Measurements from ENCODE around the gene ACAD10. TPM values are rescaled to one million over a fixed set of nuclear protein-coding genes. Genes with fewer than 3 reads are reported as not detected.

ACAD10 gene
- total and polyA plus RNA-seq, 10 of the 15 experiments (the other 5 are each of a cell fraction or from before 2014, with no cell fraction given) = 2.9 to 21.9 (median 17.5) TPM

DNA sequence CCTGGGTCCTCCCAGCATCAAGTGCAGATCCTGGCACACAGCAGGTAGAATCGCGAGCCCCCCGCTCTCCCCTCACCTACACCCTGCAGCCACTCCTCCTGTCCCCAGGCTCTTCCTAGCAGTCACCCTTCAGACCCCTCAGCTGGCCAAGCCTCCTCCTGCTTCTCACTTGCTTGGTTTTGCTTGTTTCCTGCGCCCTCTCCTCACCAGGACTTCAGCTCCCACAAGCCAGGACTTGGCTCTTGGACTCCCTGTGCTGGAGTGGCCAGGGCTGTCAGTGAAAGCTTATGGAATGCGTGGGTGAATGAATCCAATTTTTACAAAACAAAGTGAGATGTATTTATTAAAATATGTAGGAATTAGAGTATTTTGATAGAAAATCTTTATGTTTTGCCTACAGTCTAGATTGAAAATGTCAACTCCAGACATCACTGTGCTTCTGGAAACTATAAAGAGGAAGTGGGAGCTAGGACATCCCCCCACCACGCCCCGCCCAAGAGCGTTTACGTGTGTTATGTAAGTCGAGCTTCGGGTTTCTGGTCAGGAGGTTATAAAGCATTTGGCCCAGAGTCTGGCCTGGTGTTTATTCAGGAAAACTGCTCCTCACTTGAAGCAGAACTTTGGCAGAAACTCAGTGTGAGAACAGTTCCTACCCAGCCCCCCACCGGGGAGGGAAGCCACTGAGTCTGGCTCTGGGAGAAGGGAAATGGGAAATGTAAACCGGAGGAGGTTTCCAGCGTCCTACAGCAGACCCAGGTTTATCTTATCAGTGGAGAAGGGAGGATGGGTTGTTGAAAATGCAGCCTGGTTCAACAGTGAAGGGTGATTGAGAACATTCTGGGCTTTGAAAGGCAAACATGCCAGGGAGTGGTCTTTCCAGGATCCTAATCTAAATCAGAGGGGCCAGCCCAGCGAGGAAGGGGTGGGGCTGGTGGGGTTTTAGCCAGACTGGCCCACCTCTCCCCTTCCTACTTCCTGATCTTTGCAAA, 89.6 kb downstream of the ACAD10 start (continued):
- TF ChIP-seq, protein P1, sequence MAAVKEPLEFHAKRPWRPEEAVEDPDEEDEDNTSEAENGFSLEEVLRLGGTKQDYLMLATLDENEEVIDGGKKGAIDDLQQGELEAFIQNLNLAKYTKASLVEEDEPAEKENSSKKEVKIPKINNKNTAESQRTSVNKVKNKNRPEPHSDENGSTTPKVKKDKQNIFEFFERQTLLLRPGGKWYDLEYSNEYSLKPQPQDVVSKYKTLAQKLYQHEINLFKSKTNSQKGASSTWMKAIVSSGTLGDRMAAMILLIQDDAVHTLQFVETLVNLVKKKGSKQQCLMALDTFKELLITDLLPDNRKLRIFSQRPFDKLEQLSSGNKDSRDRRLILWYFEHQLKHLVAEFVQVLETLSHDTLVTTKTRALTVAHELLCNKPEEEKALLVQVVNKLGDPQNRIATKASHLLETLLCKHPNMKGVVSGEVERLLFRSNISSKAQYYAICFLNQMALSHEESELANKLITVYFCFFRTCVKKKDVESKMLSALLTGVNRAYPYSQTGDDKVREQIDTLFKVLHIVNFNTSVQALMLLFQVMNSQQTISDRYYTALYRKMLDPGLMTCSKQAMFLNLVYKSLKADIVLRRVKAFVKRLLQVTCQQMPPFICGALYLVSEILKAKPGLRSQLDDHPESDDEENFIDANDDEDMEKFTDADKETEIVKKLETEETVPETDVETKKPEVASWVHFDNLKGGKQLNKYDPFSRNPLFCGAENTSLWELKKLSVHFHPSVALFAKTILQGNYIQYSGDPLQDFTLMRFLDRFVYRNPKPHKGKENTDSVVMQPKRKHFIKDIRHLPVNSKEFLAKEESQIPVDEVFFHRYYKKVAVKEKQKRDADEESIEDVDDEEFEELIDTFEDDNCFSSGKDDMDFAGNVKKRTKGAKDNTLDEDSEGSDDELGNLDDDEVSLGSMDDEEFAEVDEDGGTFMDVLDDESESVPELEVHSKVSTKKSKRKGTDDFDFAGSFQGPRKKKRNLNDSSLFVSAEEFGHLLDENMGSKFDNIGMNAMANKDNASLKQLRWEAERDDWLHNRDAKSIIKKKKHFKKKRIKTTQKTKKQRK (IDR thresholded peaks at IDR 0.05; ENCODE audit: low read depth, low read length) = no peak
- TF ChIP-seq CBFB (IDR thresholded peaks at IDR 0.05; ENCODE audit: low read depth) (peak; percentile 51; the same call in 1 of the 2 replicates), TCF3 (IDR thresholded peaks at IDR 0.05; ENCODE audit: borderline replicate concordance, insufficient read depth, low read depth, low read length) (no peak), POU2F2 (IDR thresholded peaks at IDR 0.05; ENCODE audit: borderline replicate concordance, low read depth, low read length) (0 out of 3 replicates have a peak, but pooled peaks have one; percentile 31), ZZZ3 (IDR thresholded peaks at IDR 0.05; ENCODE audit: control insufficient read depth, insufficient read length, low read depth) (no peak), SMARCA5 (IDR thresholded peaks at IDR 0.05) (no peak), JUNB (IDR thresholded peaks at IDR 0.05) (no peak), IRF4 (IDR thresholded peaks at IDR 0.05; ENCODE audit: low read depth, low read length) (peak; percentile 89), BMI1 (IDR thresholded peaks at IDR 0.05; ENCODE audit: borderline replicate concordance) (no peak), FOS (IDR thresholded peaks at IDR 0.05; ENCODE audit: borderline replicate concordance, extremely low read depth, insufficient read length) (no peak), HDAC2 (IDR thresholded peaks at IDR 0.05) (no peak), USF1 (IDR thresholded peaks at IDR 0.05; ENCODE audit: borderline replicate concordance, extremely low read length, insufficient read depth, low read depth, low read length) (no peak)
- TF ChIP-seq, protein P2, sequence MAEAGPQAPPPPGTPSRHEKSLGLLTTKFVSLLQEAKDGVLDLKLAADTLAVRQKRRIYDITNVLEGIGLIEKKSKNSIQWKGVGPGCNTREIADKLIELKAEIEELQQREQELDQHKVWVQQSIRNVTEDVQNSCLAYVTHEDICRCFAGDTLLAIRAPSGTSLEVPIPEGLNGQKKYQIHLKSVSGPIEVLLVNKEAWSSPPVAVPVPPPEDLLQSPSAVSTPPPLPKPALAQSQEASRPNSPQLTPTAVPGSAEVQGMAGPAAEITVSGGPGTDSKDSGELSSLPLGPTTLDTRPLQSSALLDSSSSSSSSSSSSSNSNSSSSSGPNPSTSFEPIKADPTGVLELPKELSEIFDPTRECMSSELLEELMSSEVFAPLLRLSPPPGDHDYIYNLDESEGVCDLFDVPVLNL (IDR thresholded peaks at IDR 0.05; ENCODE audit: low read depth, low read length) = no peak
